Caco-2 (cell line): ENCODE results near the gene NCCRP1. TPM values are rescaled to one million over a fixed set of nuclear protein-coding genes. Genes with fewer than 3 reads are reported as not detected.
A peak's percentile ranks its signal among the peaks of the same experiment; 100 is the strongest.

ENCODE experiments used
- BruUV-seq: library from RNA; stranded (reverse); fragments of 400-500 nt; replicated peaks from 2 replicates; lab custom pipeline; 2021; lab: Mats Ljungman, UMichigan
- CTCF ChIA-PET: fragments of 300-600 bp; sonication (Branson Sonifier 250); formaldehyde crosslinking; loops from one replicate; lab custom pipeline; 2022; ENCODE audit warnings: antibody characterized with exemption; lab: Charles Lee
- POLR2A ChIA-PET: fragments of 300-600 bp; sonication (Branson Sonifier 250); formaldehyde crosslinking; loops from one replicate; lab custom pipeline; 2022; ENCODE audit warnings: antibody characterized with exemption; lab: Charles Lee
- DNase-seq, 2 experiments: peaks; one replicate each; pipeline versions ENCODE4 v3.0.0 to v3.0.0-alpha.2; 2020 to 2022
- H3K27me3 ChIP-seq: replicated peaks from 2 replicates; pipeline ENCODE4 v1.6.0; 2011; ENCODE audit warnings: low read length; ENCODE audit not compliant: control insufficient read depth, insufficient read depth
- H3K36me3 ChIP-seq: 2 replicates; pipeline ENCODE4 v1.5.1; 2011; ENCODE audit warnings: low read length; ENCODE audit not compliant: control insufficient read depth, insufficient read depth
- H3K4me1 ChIP-seq: fragments of 250-450 bp; sonication (Bioruptor Pico); 2 replicates; pipeline ENCODE4 v1.5.1; 2020; ENCODE audit warnings: mild to moderate bottlenecking
- H3K4me3 ChIP-seq: 2 replicates; pipeline ENCODE4 v1.5.1; 2011; ENCODE audit warnings: low read depth, mild to moderate bottlenecking, control low read depth, low read length
- H3K9me3 ChIP-seq: fragments of 250-450 bp; sonication (Bioruptor Pico); 2 replicates; pipeline ENCODE4 v1.5.1; 2020; ENCODE audit warnings: mild to moderate bottlenecking, moderate library complexity
- H3K27ac Mint-ChIP-seq: one replicate; pipeline ENCODE4 v1.8.0; 2022; ENCODE audit warnings: mixed read lengths; ENCODE audit not compliant: unreplicated experiment
- H3K27me3 Mint-ChIP-seq: one replicate; pipeline ENCODE4 v1.8.0; 2022; ENCODE audit warnings: mixed read lengths; ENCODE audit not compliant: insufficient read depth, unreplicated experiment
- H3K36me3 Mint-ChIP-seq: one replicate; pipeline ENCODE4 v1.8.0; 2022; ENCODE audit warnings: mild to moderate bottlenecking, mixed read lengths; ENCODE audit not compliant: insufficient read depth, unreplicated experiment
- H3K4me1 Mint-ChIP-seq: one replicate; pipeline ENCODE4 v1.8.0; 2022; ENCODE audit warnings: low read depth, mixed read lengths; ENCODE audit not compliant: unreplicated experiment
- H3K4me3 Mint-ChIP-seq: one replicate; pipeline ENCODE4 v1.8.0; 2022; ENCODE audit warnings: mild to moderate bottlenecking, moderate library complexity, mixed read lengths; ENCODE audit not compliant: unreplicated experiment
- H3K9me3 Mint-ChIP-seq: one replicate; pipeline ENCODE4 v1.8.0; 2022; ENCODE audit warnings: mixed read lengths; ENCODE audit not compliant: unreplicated experiment
- CTCF ChIP-seq, 2 experiments: fragments of 200-600 bp in 1 of 2; IDR thresholded peaks; 1 replicate in 1 of 2; 2 replicates in 1 of 2; pipeline versions ENCODE4 v1.5.1 to v1.8.0; 2011 to 2022; ENCODE audit warnings: antibody characterized with exemption in 1 of 2, control low read depth in 1 of 2, inconsistent platforms in 1 of 2, low read depth in 1 of 2, low read length in 1 of 2, mild to moderate bottlenecking in 1 of 2, moderate library complexity in 1 of 2; ENCODE audit not compliant: insufficient read depth in 1 of 2, severe bottlenecking in 1 of 2, unreplicated experiment in 1 of 2
- intact Hi-C: fragments of 100-400 bp; cut with micrococcal nuclease; formaldehyde crosslinking; loops from one replicate; pipeline ENCODE4 v1.10.0; 2022; ENCODE audit not compliant: unreplicated experiment
- total RNA-seq: library from RNA; stranded (reverse); gene quantifications from 2 replicates; pipeline ENCODE4 v1.2.3, GENCODE V29; 2022

The NCCRP1 gene
- total RNA-seq, 1 experiment from 2014 or later: 0.39 TPM

DNA sequence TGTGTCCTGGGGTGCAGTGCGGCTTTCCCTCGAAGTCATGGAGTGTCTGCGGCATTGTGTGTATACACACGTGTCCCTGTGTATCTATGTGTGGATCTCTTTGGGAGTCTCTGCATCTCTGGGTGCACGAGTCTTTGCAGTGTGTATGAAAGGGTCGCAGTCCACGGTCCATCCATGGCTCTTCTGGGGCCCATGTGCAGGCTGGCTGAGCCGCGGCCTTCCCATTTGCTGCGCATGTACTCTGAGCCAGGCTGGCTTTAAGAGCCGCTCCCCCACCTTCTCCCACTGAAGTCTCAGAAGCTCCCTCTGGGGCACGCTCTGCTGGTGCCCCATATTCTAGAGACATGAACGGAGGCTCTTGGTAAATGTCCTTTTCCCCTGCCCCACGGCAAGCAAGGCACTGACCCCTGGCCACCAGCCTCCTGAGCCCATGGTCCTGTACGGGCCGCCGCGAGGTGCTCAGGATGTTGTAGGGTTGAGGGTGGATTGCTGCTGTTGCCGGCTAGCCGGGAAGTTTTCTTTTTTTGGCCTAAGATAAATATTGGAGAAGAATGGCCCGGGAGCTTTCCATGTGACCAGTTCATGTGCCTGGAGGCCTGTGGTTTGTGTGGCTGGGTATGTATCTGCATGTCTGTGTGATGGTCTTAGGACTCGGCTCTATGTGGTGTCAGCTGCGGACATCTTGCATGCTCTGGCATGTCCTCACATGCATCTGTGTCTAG is 39.3 kb upstream of the NCCRP1 start:
- Histone ChIP-seq H3K4me1 (peaks cover 69% of the 10 kb centered on the region), H3K4me3 (no peak overlapping the region), H3K9me3 (no peaks in the 10 kb centered on the region), H3K27me3 (no peaks in the 10 kb centered on the region), H3K36me3 (peaks cover 3% of the 10 kb centered on the region)
- Mint-ChIP-seq H3K4me1 (peaks cover 65% of the 10 kb centered on the region), H3K27ac (peak overlapping the region; percentile 84), H3K9me3 (no peaks in the 10 kb centered on the region), H3K36me3 (peaks cover 39% of the 10 kb centered on the region), H3K4me3 (peak overlapping the region; percentile 30), H3K27me3 (no peaks in the 10 kb centered on the region)
- no peak for DNase-seq
- intact Hi-C loops: no loop called here
- ChIA-PET CTCF (no interaction called here), POLR2A (interaction anchor here (0.6 kb wide), 1 partner anchor 130 kb away, joined by 3 read pairs; no protein-coding TSS in a partner anchor)
- TF ChIP-seq CTCF (IDR thresholded peaks at IDR 0.05; ENCODE audit: insufficient read depth in 1 of 2, low read depth in 1 of 2, low read length in 1 of 2, severe bottlenecking in 1 of 2, unreplicated experiment in 1 of 2): no peak
- no TSS peak for BruUV-seq

GRCh38 chr19:39157997-39158389 is 38.8 kb upstream of the NCCRP1 start:
- Histone ChIP-seq H3K27me3 (no peaks in the 10 kb centered on the region), H3K36me3 (peaks cover 3% of the 10 kb centered on the region), H3K4me1 (peaks cover 68% of the 10 kb centered on the region), H3K9me3 (no peaks in the 10 kb centered on the region), H3K4me3 (no peak overlapping the region)
- H3K36me3 Mint-ChIP-seq: peaks cover 42% of the 10 kb centered on the region
- peak overlapping the region; percentile 30 for H3K4me3 Mint-ChIP-seq
- BruUV-seq: no TSS peak
- POLR2A ChIA-PET: interaction anchor here (0.6 kb wide), 1 partner anchor 131 kb away, joined by 3 read pairs; no protein-coding TSS in a partner anchor
- CTCF ChIA-PET: no interaction called here
- H3K4me1 Mint-ChIP-seq: peaks cover 70% of the 10 kb centered on the region
- TF ChIP-seq CTCF (IDR thresholded peaks at IDR 0.05; ENCODE audit: insufficient read depth in 1 of 2, low read depth in 1 of 2, low read length in 1 of 2, severe bottlenecking in 1 of 2, unreplicated experiment in 1 of 2): no peak
- H3K27me3 Mint-ChIP-seq: no peaks in the 10 kb centered on the region
- no peaks in the 10 kb centered on the region for H3K9me3 Mint-ChIP-seq
- peak overlapping the region; percentile 84 for H3K27ac Mint-ChIP-seq
- no peak for DNase-seq
- intact Hi-C loops: no loop called here

DNA sequence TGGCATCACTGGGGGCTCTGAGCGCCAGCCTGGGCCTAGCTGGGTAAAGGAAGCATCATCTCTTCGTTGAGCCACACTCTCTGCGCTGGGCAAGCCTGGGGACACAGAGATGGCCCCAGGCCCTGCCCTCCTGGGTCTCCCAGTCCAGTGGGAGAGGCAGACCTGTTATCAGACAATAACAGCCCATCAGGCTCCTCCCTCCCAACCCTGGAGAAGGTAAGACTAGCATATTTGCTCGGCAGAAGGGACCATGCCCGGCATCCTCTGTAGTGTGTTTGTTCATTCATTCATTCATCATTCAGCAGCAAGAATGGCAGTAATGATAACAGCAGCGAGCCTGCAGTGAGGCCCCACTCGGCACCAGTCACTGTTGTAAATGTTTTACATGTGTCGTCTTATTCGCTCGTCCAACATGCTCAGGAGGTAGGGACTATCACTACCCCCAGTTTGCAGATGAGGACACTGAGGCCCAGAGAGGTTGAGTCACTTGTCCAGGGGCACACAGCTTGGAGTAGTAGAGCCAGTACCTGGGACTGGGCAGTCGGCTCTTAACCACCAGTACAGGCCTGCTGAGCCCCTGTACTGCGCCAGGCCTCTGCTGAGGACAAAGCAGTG is 38.0 kb upstream of the NCCRP1 start:
- BruUV-seq: no TSS peak
- Mint-ChIP-seq H3K36me3 (peaks cover 45% of the 10 kb centered on the region), H3K9me3 (no peaks in the 10 kb centered on the region), H3K27ac (peak overlapping the region; percentile 84), H3K4me1 (peaks cover 68% of the 10 kb centered on the region), H3K27me3 (no peaks in the 10 kb centered on the region), H3K4me3 (no peak overlapping the region)
- peak in 1 of 2 experiments; percentile 53 for DNase-seq
- TF ChIP-seq CTCF (IDR thresholded peaks at IDR 0.05; ENCODE audit: insufficient read depth in 1 of 2, low read depth in 1 of 2, low read length in 1 of 2, severe bottlenecking in 1 of 2, unreplicated experiment in 1 of 2): no peak
- Histone ChIP-seq H3K27me3 (no peaks in the 10 kb centered on the region), H3K4me1 (peaks cover 64% of the 10 kb centered on the region), H3K36me3 (peaks cover 3% of the 10 kb centered on the region), H3K9me3 (no peaks in the 10 kb centered on the region), H3K4me3 (no peak overlapping the region)
- intact Hi-C loops: no loop called here
- ChIA-PET CTCF (no interaction called here), POLR2A (no interaction called here)
